Kasumi-1 (cell line): ENCODE results near the gene RNF128.

Experiments
- DNase-seq, 2 experiments: peaks; one replicate each; lab custom pipeline; 2025; lab: John Stamatoyannopoulos, UW

RNF128 gene, protein sequence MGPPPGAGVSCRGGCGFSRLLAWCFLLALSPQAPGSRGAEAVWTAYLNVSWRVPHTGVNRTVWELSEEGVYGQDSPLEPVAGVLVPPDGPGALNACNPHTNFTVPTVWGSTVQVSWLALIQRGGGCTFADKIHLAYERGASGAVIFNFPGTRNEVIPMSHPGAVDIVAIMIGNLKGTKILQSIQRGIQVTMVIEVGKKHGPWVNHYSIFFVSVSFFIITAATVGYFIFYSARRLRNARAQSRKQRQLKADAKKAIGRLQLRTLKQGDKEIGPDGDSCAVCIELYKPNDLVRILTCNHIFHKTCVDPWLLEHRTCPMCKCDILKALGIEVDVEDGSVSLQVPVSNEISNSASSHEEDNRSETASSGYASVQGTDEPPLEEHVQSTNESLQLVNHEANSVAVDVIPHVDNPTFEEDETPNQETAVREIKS

DNA sequence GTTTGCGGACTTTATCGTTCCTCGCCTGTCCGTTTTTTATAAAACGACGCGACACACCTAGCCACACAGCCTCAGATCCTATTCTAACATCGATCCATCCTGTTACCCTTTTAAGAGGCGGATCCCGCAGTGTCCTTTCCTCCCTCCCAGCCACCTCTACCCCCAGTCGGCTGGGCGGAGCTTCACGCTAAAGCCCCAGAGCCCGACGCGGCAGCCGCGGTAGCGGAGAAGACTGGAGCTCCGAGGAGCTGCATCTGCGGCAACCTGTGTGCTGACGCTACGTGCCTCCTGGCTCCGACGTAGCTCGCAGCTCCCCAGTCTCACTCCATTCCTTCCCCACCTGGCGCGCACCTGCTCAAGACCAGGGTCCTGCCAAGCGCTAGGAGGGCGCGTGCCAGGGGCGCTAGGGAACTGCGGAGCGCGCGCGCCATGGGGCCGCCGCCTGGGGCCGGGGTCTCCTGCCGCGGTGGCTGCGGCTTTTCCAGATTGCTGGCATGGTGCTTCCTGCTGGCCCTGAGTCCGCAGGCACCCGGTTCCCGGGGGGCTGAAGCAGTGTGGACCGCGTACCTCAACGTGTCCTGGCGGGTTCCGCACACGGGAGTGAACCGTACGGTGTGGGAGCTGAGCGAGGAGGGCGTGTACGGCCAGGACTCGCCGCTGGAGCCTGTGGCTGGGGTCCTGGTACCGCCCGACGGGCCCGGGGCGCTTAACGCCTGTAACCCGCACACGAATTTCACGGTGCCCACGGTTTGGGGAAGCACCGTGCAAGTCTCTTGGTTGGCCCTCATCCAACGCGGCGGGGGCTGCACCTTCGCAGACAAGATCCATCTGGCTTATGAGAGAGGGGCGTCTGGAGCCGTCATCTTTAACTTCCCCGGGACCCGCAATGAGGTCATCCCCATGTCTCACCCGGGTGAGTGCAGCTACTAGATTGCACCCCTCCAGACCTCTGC, at the start of gene RNF128:
Gene RNF128, plus strand, starts transcription at position 217 of the 953 bp plus-strand sequence. Its CDS starts 213 bp downstream, at position 430.
- no peak for DNase-seq

DNA sequence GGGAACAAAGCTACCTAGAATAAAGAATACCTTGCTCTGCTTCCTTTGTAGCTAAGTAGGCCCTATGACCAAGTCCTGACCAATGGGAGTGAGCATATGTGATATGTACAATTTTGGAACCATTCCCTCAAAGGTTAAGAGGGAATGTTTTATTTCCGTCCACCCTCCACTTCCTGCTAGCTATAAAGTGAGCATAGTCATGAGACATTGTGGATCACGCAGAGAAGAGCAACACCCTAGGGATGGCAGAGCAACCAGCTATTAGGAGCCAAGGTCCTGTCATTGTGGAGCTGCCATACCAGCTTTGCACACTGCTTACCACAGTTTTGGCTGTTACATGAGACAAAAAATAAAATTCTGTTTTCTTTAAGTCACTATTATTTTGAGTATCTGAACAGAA, 45.8 kb upstream of the RNF128 start:
- DNase-seq: no peak

DNA sequence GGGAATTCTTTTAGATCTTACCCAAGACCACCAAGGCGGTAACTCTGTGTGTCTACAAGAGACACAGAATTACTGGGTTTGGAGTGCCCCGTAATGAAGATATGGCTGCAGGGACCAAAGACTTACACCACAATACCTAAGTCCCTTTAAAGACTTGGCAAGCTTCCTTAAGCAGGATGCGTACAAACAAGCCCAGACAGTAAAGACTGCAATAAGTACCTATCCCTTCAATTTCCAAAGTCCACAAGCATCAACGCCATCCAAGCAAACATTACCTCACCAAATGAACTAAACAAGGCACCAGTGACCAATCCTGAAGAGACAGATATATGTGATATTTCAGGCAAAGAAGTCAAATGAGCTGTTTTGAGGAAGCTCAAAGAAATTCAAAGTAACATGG, 42.3 kb upstream of the RNF128 start:
- no peak for DNase-seq

DNA sequence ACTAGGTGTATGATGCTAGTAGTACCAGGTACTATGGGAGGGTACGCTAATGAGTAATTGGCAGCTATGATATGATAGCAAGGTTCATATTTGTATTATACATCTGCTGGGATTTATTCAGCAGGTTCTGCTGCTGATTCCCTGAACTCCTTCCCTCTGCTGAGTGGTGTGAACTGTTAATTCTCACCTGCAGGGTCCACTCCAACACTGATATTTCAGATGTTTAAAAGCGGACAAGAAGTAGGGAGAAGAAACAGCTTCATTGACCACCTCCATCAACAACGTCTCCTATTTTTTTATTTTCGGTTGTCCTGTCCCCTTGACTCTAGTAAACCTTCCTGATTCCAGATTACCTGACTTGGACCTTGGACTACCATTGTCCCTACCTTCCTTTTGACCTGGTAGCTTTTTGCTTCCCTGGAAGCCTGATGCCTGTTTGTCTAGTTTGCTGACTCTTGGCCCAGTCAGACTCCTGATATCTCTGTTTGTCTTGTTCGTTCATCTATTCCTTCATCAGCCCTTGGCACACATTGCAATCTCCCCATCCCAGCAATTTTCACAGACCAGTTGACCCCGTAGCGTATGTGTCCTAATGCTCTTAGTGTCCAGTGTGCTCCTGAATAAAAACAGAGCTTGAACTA, 34.0 kb upstream of the RNF128 start:
- DNase-seq: no peak

DNA sequence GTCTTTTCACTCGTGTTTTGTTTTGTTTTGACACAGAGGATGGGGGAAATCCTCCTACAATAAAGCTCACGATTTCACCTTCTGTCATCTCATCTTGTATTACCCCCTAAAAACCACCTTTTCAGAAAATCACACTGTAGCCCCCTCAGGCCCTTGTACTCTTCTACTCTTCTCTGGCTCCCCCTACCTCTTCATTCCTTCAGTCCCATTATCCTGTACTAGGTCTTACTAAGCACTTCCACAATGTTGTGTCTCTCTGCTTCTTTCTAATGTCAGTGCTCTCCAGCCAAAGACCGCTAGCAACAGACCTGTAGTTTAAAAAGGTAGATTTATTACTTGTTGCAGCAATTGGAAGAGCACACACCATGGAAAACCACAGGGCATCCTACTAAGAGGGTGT, 30.0 kb upstream of the RNF128 start:
- no peak for DNase-seq

DNA sequence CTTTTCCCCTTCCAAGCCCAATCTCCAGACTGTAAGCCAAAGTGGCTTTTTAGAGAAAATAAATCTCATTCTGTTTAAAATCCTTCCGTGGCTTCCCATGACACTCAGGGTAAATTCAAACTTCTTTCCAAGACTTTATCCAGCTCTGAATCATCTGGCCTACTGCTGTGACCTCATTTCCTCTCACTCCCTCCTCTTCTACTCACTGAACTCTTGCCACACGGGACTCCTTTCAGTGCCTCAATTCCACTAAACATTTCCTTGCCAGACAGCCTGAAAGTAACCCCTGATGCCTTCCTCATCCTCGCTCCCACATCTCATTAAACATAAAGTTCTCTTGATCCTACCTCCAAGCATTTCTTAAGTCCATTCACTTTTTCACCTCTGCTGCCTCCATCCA, 27.8 kb upstream of the RNF128 start:
- no peak for DNase-seq

DNA sequence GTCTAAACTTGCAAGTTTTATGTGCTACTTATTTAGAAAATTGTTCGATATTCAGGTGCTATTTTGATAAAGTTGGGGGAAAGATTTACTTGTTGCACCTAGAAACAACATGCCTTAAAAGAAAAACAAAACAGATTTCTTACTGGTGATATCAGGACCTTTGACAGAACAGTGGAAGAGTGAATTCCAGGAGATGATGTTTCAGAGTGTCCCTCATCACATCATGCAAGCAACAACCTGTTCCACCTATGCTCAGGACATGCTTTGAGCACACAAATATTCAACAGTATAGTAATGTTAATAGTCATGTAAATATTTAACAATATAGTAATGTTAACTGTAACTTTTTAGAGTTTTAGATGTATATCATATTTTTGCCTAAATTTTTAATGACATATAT, 23.9 kb upstream of the RNF128 start:
- no peak for DNase-seq

DNA sequence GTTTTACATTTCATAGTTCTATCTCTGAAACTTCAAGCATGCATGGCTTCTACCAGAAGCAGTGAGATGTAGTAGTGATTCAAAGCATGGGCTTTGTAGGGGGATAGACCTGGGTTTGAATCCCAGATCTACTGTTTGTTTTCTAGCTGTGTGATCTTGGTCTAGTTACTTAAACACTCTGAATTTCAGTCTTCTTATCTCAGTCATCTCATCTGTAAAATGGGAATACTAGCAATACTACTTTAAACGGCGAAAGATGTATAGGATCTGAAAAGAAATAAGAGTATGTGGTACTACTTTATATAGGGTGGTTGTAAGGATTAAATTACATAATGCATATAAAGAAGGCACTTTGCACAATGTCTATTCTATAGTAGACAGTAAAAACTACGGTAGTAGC, 20.0 kb upstream of the RNF128 start:
- no peak for DNase-seq

DNA sequence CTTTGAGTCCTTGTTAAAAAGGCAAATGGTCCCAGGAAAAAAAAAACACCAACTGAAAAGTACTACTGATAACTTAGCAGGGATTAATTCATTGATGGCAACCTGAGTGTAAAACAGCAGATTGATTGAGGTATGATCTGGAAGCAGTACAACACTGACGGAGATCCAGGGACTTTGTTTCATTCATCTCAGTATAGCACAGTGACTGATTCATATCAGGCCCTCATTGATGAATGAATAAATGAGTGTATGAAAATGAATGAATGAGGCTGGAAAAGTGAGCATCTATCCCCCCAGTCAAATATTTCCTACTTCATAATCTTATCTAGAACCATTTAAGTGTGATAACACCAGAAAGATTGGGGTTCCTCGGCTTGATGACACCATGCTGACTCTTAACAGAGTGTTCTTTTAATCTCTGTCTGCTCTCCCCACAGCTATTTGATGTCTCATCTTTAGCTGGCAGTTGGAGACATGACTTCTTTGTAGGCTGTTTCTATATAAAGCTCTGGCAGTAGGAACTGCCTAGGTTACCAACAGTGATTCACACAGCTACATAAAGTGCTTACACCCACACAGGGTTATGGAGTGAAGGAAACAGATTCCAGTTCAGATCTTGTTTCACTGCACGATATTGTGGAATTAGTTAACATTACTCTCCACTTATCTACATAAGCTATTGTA, 18.6 kb upstream of the RNF128 start:
- no peak for DNase-seq

DNA sequence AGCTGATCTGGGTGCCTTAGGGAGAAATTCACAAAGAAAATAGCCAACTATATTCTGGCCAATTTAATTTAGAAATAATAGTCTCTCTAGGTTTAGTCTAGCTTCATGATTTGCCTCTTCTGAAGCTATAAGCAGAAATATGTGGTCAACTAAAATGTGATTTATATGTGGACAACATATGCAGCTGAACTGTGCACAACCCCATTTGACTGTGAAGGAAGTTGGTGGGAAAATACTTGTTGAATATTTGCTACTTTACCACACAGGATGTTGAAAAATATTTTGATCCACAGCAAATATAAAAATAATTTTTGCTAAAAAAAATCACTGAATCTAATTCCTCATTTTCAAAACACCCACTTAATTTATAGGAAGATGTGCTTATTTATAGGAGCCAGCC, 15.7 kb upstream of the RNF128 start:
- DNase-seq: no peak

DNA sequence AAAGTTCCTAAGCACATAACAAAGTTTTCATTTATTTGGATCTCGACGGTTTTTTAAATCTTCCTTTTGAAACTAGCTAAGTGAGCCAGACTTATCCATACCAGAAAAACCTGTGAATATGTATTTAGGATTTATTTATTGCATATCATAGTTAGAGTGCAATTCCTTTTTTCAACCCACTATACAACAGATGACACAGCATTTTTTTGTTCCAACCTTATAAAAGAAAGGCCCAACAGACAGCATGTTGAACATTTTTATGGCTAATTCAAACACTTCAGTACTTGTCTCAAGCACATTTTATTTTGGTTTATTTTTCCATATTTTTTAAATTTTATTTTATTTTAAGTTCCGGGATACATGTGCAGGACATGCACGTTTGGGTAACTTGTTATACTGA, 15.1 kb upstream of the RNF128 start:
- no peak for DNase-seq

DNA sequence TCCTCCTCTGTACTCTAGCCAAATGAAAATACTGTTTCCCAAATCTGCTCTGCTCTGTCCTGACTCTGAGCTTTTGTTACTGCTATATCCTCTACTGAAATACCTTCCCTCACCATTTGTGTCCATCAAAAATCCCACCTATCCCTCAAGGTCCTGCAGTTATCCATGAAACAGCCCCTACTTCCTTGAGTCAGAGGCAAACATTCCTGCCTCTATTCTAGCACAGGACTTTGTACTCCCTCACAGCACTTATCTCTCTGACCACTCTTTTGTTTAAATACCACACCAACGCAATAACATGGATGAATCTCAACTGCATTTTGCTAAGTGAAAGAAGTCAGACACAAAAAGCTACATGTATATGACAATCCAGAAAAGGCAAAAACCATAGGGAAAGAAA, 10.5 kb upstream of the RNF128 start:
- DNase-seq: no peak

DNA sequence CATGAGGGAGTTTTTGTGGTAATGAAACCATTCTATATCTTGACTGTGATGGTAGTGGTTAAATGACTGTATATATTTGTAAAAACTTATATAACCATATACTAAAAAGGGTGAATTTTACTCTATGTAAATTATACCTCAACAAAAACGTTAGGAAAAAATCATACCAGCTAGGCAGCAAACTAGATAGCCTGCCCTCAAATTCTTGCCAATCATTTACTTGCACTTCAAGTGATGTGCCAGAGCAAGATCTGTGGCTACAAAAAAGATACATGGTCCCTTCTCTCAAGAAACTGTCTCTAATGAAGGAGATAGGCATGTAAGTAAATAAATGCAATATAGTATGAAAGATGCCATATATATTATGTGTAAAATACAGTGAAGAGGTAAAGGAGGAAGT, 10.0 kb upstream of the RNF128 start:
- no peak for DNase-seq

DNA sequence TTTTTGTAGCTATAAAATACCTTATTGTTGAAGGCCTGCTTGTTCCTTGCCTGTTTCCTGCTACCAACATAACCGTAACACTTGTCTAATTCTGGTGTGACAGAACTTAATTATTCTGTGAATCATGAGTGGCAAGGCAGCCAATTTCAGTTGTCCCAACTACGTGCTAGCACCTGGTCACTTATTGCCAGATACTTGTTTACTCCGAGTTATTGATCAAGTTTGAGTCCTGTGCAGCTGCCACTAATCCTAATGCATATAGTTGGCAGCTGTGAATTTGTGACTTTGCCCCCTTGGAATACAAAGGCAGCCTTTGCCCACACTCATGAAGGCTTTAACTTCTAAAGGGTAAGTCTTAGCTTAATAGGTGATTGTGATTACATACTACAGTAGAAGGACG, 7.8 kb upstream of the RNF128 start:
- DNase-seq: no peak

DNA sequence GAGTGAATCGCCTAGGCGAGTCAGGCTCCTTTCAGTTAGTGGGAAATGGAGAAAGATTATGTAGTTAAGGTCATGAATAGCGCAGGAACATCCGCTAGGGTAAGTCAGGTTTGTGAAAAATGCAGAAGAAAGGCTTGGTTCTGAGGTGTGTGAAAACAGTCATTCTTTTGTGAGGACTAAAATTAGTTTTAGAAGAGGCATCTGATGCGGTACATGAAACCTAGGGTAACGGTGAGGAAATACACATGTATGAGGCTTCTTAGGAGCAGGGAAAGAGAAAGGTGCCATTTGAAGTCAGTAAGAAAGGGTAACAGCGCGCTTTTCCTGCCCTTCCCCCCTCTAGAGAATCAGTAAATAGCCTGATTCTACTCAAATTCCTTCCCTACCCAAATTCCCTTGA, 570 bp upstream of the RNF128 start:
- no peak for DNase-seq

DNA sequence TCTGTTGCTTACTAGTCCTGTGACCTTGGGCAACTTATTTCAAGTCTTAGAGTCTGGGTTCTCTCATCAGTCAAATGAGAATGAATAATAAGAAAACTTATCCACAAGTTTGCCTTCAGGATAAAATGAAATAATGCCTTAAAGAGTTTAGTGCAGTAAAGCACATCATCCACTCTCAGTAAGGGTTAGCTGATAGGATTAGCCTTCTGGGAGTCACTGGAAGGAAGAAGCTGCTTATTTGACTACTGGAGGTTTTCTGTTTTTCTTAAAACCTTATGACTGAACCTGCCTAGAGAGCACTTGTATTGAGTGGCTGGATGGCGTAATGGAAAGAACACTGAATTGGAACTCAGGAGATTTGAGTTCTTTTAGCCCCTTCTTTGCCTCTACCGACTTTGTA, 1.8 kb downstream of the RNF128 start:
- DNase-seq: no peak

DNA sequence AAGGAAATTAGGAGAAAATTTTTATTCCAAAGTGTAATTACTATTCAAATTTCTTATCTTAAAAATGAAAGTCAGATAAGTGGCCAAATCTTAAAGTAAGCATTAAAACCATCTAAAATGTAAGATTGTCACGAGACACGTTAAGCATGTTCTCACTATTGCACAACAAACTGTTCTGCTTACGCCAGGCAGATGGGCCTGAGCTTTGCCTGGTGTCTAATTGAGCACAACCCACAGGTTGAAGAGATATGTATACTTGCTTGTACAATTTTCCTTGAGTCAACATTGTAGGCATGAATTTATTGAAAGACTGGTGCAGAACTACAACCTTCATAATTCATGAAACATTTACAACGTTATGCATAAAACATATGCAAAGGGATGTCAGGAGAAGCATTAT, 3.9 kb downstream of the RNF128 start:
- no peak for DNase-seq

DNA sequence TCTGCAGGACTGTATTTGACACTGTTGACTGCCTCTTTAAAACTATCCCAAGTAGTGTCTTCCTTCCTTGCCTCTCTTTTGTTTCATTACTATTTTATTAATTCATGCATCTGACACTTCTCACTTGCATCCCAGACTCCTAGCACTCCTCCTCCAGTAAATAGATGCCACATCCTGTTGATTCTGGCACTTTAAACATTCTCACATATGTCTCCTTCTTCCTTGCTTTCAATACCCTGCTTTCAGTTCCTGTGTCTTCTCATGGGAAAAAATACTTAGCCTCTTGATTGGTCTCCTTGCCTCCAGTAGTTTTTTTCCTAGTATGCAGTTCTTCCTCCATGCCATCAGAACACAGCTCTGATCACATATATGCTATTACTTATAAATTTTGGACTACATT, 5.1 kb downstream of the RNF128 start:
- DNase-seq: no peak

DNA sequence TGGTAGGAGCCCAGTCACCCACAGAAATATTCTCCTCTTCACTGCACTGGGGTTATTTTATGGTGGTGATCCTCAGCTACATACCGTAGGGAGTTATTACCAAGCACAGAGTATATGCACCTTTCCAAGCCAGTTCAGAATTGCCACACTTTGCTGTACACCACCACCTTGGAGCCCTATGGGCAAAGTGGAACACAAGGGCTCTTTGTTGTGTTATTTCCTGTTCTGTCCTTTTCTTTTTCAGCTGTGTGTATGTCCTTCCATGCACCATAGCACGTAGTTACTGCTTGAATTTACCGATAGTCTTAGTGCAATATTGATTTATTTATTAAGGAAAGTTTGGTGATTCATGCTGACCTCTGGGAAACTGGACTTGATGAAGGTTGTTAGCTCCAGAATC, 8.3 kb downstream of the RNF128 start:
- no peak for DNase-seq

DNA sequence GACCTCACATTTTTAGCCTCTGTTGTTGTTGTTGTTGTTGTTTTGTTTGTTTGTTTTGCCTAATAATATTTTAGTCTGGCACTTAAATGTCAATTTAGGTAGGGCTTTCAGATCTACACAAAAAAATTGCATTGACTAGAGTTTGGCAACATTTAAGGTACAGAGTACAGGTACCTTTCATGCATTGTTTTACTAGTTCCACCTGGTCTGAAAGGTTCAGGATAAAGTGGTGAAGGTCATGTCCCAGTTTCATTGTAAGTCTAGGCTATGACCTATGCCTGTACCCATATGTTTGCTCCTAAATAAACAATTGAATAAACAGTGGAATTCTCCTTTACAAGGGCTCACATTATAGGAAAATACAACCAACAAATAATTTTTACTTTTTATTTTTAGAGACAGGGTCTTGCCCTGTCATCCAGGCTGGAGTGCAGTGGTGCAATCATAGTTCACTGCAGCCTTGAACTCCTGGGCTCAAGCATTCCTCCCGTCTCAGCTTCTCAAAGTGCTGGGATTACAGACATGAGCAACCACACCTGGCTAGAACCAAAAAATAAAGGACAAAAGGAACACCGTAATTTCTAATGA, 13.8 kb downstream of the RNF128 start:
- DNase-seq: no peak

DNA sequence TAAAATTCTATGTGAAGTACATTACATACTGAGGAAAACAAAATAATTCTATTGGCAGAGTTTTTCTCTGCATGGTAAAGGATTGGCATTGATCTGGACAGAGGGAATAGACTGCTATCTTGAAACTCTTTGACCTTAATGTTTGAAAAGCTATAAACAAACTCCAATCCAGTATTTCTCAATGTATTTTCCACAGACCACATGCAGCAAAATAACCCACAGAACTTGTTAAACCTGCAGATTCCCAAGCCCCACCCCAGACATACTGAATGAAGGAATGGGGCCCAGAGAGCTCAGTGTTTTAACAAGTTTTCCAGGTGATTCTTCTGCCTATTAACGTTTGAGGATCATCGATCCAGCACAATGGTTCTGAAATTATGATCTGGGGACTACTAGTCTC, 15.7 kb downstream of the RNF128 start:
- DNase-seq: no peak

DNA sequence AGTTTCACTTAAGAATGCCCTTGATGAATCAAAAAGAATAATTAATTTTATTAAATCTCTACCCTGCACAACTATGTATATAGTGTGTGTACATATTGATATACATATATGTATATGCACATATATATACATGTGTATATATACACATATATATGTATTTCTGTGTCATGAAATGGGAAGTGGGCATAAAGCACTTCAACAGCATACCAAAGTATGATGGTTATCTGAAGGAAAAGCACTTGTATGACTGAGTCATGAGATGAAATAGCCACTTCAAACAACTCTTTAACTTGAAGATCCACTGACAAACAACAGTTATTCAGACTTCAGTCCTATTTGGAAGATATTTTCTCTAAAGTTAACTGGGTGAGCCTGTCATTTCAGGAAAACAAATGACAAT, 16.3 kb downstream of the RNF128 start:
- no peak for DNase-seq
